ENCODE data around the gene TM9SF3. TPM values are rescaled to one million over a fixed set of nuclear protein-coding genes. Genes with fewer than 3 reads are reported as not detected.

Gene TM9SF3
- total RNA-seq, 3 donors from 2014 or later = 95.7 to 118 (median 116) TPM

DNA sequence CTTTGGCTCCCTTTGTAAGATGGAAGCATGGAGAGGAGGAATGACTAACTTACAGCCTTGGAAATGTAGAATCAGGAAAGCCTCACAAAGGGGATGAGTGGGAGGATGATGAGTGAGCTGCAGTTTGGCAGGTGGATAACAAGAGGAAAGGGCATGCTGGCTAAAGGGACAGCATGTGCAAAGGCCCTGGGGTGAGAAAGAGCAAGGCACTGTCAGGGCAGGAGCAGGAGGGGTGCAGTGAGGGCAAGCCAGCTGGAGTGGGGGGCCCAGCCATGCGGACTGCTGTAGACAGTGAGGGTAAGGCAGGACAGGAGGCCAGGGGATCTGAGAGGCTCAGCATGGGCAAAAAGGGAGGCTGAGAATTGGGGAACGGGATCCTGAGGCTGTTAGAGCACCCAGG, 93.6 kb downstream of the TM9SF3 start:
- TF ChIP-seq POLR2AphosphoS5 (IDR thresholded peaks at IDR 0.05) (no peak), POLR2A (IDR thresholded peaks at IDR 0.05) (no peak)
- TF ChIP-seq, protein P1, sequence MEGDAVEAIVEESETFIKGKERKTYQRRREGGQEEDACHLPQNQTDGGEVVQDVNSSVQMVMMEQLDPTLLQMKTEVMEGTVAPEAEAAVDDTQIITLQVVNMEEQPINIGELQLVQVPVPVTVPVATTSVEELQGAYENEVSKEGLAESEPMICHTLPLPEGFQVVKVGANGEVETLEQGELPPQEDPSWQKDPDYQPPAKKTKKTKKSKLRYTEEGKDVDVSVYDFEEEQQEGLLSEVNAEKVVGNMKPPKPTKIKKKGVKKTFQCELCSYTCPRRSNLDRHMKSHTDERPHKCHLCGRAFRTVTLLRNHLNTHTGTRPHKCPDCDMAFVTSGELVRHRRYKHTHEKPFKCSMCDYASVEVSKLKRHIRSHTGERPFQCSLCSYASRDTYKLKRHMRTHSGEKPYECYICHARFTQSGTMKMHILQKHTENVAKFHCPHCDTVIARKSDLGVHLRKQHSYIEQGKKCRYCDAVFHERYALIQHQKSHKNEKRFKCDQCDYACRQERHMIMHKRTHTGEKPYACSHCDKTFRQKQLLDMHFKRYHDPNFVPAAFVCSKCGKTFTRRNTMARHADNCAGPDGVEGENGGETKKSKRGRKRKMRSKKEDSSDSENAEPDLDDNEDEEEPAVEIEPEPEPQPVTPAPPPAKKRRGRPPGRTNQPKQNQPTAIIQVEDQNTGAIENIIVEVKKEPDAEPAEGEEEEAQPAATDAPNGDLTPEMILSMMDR (IDR thresholded peaks at IDR 0.05) = no peak
- Histone ChIP-seq H3K27me3 (no peaks in the 10 kb centered on the region), H3K4me3 (no peak overlapping the region), H3K9me3 (no peaks in the 10 kb centered on the region), H3K27ac (no peak overlapping the region), H3K36me3 (no peaks in the 10 kb centered on the region), H3K4me1 (no peaks in the 10 kb centered on the region)
- intact Hi-C loops (cut with DNase I; ENCODE audit: low total_unique reads) = no loop called here
- DNase-seq (ENCODE audit: low spot score in 2 of 2) = no peak

DNA sequence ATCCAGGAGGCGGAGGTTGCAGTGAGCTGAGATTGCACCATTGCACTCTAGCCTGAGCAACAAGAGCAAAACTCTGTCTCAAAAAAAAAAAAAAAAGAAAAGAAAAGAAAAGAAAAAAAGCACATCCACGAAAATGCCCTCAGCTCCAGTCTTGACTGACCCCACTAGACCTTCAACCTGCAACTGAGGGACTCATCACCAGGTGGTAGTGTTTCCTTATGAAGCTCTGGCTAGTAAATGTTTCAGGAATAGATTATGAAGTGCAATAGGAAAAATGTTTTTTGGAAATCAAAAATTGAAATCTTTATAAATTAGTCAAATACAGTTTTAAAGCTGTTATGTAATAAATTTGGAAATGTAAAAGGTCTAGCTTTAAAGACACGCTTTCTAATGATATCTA, 95.5 kb downstream of the TM9SF3 start:
- Histone ChIP-seq H3K27ac (no peak overlapping the region), H3K27me3 (no peaks in the 10 kb centered on the region), H3K9me3 (no peaks in the 10 kb centered on the region), H3K36me3 (no peaks in the 10 kb centered on the region), H3K4me3 (no peak overlapping the region), H3K4me1 (no peaks in the 10 kb centered on the region)
- DNase-seq (ENCODE audit: low spot score in 2 of 2) = no peak
- TF ChIP-seq, protein P1 (IDR thresholded peaks at IDR 0.05) = no peak
- TF ChIP-seq POLR2AphosphoS5 (IDR thresholded peaks at IDR 0.05) (no peak), POLR2A (IDR thresholded peaks at IDR 0.05) (no peak)
- intact Hi-C loops (cut with DNase I; ENCODE audit: low total_unique reads) = loop anchor here (2.0 kb wide), 1 partner anchor 37 kb away; no protein-coding TSS in a partner anchor

DNA sequence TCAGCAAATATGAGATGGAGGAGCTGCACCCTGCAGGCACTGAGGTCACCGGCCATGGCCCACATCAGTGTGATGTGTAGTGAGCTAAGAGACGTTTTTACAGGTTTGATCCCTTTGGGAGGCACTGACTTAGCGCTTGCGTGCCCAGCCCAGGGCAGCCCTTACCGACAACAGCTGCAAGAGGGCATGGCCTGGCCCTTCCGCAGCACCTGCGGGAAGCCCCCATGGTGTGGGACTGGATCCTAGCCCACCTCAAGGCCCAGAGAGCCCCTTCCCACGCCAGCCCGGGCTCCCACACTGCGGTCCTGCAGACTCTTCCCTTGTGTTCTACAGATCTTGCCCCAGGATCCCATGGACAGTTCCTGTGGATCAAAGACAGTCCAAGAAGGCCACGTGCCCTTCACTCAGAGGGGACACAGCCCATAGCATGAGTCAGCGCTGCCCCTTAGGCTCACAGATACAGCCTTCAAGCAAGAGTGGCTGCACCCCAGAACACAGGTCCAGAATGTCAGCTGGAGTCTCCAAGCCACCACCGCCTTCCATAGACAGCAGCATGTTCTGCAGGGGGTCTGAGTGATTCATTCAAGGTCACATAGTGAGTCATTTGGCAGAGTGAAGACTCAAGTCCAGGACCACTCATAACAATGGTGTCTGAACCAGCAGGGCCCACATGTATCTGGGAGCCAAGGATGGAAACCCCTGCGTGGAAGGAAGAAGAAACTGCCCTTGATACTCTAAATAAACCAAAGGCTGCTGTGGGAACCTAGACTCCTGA, 98.5 kb downstream of the TM9SF3 start:
- H3K9me3 ChIP-seq = no peaks in the 10 kb centered on the region
- H3K36me3 ChIP-seq = no peaks in the 10 kb centered on the region
- TF ChIP-seq POLR2AphosphoS5 (IDR thresholded peaks at IDR 0.05) (no peak), POLR2A (IDR thresholded peaks at IDR 0.05) (no peak)
- TF ChIP-seq, protein P1 (IDR thresholded peaks at IDR 0.05) = no peak
- no peaks in the 10 kb centered on the region for H3K4me1 ChIP-seq
- H3K27me3 ChIP-seq = no peaks in the 10 kb centered on the region
- H3K4me3 ChIP-seq = no peak overlapping the region
- intact Hi-C loops (cut with DNase I; ENCODE audit: low total_unique reads) = no loop called here
- no peak for DNase-seq (ENCODE audit: low spot score in 2 of 2)
- no peak overlapping the region for H3K27ac ChIP-seq

DNA sequence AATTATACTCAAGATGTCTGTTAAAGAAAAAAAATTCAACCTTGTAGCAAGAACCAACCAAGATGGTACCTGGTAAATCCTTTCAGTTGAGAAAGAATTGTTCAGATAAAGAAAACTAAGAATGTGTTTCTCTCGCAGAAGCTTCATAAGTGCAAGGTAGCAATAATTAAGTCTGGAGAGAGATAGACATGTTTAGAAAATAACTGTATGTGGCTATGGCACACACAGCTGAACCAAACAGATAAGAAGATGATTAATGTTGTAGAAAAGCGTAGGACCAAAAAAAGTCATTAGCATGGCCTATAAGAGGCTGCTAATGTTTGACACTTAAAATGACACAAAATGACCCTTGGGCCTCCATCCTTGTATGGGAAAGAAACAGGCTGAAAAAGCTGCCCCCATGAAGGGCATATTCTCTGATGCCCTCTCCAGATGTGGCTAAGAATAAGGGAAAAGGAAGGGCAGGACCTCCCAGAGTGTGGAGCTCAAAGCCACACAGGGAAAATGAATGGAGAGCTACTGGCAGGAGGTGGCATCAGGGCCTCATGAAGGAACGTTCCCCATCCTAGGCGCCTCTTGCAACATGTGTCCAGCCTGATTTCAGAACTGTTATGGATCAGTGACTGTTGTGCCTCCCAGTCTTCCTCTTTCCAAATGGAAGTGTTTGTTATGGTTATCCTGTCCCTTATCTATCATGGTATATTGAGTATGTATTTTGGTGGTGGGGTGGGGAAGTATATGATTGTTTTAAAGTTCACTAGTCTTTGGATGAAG, 103.8 kb downstream of the TM9SF3 start:
- Histone ChIP-seq H3K27ac (no peak overlapping the region), H3K4me3 (no peak overlapping the region), H3K9me3 (no peaks in the 10 kb centered on the region), H3K4me1 (no peaks in the 10 kb centered on the region), H3K27me3 (no peaks in the 10 kb centered on the region), H3K36me3 (no peaks in the 10 kb centered on the region)
- intact Hi-C loops (cut with DNase I; ENCODE audit: low total_unique reads) = no loop called here
- TF ChIP-seq, protein P1 (IDR thresholded peaks at IDR 0.05) = no peak
- no peak for TF ChIP-seq POLR2A (IDR thresholded peaks at IDR 0.05)
- TF ChIP-seq POLR2AphosphoS5 (IDR thresholded peaks at IDR 0.05) = no peak
- no peak for DNase-seq (ENCODE audit: low spot score in 2 of 2)

DNA sequence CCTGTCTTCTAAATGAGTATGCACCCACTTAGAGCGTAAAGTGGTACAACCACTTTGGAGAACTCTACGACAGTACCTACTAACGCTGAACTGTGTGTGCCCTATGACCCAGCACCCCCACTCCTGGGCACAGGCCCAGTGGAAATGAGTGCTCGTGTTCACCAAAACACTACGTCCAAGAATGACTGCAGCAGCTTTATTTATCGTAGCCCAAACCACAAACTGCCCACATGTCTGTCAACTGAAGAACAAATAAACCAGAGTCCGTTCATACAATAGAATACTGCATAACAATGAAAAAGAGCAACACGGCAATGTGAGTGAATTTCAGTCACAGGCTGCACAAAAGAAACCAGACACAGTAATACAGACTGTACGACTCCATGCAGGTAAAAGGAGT, 108.5 kb downstream of the TM9SF3 start:
- no peak overlapping the region for H3K4me3 ChIP-seq
- H3K4me1 ChIP-seq = no peaks in the 10 kb centered on the region
- no peak for TF ChIP-seq POLR2AphosphoS5 (IDR thresholded peaks at IDR 0.05)
- TF ChIP-seq, protein P1 (IDR thresholded peaks at IDR 0.05) = no peak
- no peak for TF ChIP-seq POLR2A (IDR thresholded peaks at IDR 0.05)
- H3K9me3 ChIP-seq = peaks cover 0 to 5% of the 10 kb centered on the region in 2 donors
- H3K36me3 ChIP-seq = no peaks in the 10 kb centered on the region
- H3K27ac ChIP-seq = no peak overlapping the region
- DNase-seq (ENCODE audit: low spot score in 2 of 2) = no peak
- intact Hi-C loops (cut with DNase I; ENCODE audit: low total_unique reads) = no loop called here
- H3K27me3 ChIP-seq = peaks cover 0 to 8% of the 10 kb centered on the region in 2 donors

Measured in breast epithelium (tissue), 4 donors.